Activated T-cell treated with anti-CD3 and anti-CD28 coated beads for 24 hours (primary cell): ENCODE data around the gene MAFF.
"Not testable (repeated sequence)": the region's sequence is repeated elsewhere in the genome, so short reads cannot be mapped to it uniquely, and the experiment has no call there.

Experiments
- DNase-seq: peaks from one replicate; pipeline ENCODE4 v3.0.0-alpha.2; 2020; ENCODE audit warnings: low read depth

MAFF gene

GRCh38 chr22:38226853-38227649 lies 25.3 kb downstream of the MAFF start:
- DNase-seq, result no peak

DNA sequence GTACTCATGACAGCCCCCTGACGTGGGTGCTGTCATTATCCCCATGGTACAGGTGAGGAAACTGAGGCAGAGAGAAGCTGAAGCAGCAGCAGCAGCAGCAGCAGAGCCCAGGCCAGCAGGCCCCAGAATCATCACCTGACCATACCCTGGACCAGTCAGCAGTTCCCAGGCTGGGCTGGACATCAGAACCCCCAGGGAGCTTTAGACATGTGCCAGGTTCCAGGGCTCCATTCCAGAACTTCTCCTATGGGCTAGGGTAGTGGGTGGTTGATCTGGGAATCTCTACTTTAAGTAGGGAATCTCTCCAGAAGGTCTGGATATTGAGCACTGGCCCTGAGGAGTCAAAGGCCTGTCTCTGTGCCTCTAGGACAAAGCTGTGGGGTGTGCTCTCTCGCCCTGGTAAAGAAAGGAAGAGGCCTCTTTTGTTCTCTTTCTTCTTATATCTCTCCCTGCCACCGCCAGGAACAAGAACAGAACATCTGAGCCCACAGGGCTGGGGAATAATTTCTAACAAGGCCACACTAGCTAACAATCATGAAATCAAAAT lies 26.6 kb downstream of the MAFF start:
- no peak for DNase-seq

DNA sequence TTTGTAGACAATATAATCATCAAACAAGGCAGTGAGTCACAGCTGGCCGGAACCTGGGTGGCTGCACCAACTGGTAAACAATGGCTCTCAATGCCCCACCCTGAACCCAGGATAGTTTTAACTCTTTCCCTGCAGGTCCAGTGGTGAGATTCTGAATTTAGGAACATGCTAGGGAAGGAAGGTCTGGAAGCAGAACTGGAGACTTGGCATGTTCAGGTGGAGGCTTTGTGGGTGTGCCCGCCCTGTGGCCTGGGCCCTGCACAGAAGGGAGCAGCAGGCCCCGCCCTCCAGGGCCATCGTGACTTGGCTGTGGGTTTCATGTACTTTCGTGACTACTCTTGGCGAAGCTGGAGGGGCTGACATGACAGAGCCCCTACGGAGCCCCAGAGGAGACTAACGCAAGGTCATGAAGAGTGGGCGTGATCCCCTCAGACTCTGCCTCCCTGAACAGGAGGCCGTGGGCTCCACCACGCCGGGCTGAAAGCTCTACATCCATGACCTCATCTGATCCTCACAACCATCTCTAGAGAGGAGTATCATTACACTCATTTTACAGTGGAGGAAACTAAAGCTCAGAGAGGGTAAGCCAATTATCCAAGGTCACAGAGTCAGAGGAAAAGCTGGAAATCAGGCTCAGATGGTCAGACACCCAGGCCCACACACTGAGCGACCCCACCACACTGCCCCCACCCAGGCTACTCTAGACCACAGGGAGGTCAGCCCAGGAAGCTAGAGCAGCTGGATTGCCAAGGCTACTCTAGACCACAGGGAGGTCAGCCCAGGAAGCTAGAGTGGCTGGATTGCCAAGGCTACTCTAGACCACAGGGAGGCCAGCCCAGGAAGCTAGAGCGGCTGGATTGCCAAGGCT lies 27.3 kb downstream of the MAFF start:
- no peak for DNase-seq

GRCh38 chr22:38230108-38230825 lies 28.5 kb downstream of the MAFF start:
- DNase-seq, result no peak

GRCh38 chr22:38230916-38231315 lies 29.1 kb downstream of the MAFF start:
- DNase-seq, result no peak

DNA sequence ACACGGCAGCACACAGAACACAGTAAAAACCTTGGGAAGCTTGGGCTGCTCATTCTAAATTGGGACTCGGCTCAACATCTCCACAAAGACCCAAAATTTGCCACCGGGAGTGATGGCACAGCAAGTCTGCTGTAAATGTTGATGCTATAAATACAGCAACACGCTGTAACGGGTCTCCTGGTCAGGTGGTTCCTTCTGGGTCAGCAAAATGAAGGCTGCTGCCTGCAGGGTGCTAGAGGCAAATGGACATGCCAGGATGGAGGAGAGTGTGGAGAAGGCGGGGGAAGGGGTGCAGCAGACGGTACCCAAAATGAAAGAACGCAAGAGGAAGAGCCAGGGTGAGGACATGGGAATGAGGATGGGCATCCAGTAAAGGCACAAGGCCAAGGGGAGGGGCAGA lies 30.4 kb downstream of the MAFF start:
- no peak for DNase-seq

DNA sequence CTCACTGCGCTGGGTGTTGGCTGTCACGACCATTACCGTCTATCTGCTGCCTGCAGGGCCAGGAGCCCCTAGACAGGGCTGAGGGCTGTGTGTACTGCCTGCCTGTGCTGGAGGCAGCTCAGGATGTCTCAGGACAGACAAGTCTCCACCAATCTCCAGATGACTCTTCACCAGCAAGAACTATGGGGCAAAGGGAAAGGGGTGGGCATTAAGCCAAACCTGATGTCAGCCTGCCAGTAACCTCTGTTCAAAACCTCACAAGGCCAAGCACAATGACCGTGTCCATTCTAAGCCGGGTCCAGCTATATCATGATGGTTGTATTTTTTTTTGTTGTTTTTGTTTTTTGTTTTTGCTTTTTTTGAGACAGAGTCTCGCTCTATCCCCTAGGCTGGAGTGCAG lies 31.6 kb downstream of the MAFF start:
- no peak for DNase-seq

GRCh38 chr22:38233856-38234255 lies 32.1 kb downstream of the MAFF start:
- not testable (repeated sequence) for DNase-seq

GRCh38 chr22:38235240-38235850 lies 33.6 kb downstream of the MAFF start:
- DNase-seq, result no peak

- no peak for DNase-seq
These were observed 35.0 kb downstream of the MAFF start for GRCh38 chr22:38236786-38237185.

- DNase-seq, result no peak
These were observed 36.8 kb downstream of the MAFF start for GRCh38 chr22:38238519-38239071.

DNA sequence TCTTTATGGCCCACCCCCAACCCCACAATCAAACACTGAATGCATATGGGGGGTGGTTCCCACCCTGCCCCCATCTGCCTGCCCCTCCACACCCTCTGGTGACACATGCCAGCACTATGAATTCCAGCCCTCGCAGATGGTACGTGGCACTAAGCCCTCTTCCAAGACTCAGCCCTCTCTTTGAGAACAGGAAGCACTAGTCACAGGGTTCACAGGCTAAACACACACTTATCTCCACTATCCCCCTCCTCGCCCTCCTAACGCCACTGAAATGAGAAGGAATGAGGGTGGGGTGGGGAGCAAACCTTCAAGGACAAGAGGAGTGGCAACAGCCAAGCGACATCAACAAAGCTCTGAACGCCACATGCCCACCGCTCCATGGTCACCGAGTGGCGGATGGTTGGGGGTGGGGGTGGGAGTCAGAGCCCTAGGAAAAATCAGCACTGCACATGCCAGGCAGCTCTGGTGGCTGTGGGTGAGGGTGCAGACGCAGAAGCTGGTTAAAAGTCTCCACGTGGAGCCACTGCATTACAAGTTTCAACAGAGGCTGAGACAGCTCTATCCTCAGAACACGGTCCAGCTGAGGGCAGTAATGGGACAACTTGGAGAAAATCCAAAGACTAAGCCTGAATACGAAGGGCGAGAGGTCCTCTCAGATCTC lies 37.4 kb downstream of the MAFF start:
- no peak for DNase-seq

- no peak for DNase-seq
These were observed 39.0 kb downstream of the MAFF start for GRCh38 chr22:38240734-38241252.

GRCh38 chr22:38243007-38243765 lies 41.4 kb downstream of the MAFF start:
- no peak for DNase-seq

DNA sequence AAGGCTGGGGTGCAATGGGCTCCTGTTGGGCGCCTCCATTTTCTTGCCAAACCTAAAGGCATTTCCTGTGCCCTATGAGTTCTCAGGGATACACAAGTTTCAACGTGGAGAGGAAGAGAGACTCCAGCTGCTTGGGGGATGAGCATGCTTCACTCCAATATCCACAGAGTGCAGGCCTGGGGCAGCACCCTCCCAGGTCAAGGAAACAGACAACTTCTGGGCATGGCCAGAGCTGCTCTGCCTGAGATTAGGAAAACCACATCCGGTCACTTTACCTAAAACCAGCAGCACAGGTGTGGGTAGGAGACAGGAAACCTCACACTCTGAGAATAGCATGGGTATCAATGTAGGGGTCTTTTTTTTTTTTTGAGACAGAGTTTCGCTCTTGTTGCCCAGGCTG lies 42.3 kb downstream of the MAFF start:
- no peak for DNase-seq

- no peak for DNase-seq
These were observed 44.4 kb downstream of the MAFF start for GRCh38 chr22:38246046-38246658.

DNA sequence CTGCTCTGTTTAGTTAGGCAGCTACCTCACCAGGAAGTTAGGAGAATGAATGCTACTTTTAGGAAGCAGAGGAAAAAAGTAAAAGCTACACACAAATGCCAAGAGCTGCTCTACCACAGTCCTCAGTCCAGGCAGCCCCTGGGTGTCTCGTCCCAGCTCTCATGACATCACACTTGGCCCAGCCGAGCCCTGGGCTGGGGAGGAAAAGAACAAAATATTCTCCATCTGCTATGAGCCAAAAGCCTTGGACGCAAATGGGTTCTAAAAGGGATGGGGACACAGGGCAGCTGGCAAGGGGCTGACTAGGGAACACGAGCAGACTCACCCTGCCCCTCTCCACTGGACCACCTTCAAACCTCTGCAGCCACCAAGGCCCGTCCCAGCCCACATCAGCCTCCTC lies 44.9 kb downstream of the MAFF start:
- DNase-seq, result no peak

- DNase-seq, result no peak
These were observed 45.9 kb downstream of the MAFF start for GRCh38 chr22:38247713-38248112.

DNA sequence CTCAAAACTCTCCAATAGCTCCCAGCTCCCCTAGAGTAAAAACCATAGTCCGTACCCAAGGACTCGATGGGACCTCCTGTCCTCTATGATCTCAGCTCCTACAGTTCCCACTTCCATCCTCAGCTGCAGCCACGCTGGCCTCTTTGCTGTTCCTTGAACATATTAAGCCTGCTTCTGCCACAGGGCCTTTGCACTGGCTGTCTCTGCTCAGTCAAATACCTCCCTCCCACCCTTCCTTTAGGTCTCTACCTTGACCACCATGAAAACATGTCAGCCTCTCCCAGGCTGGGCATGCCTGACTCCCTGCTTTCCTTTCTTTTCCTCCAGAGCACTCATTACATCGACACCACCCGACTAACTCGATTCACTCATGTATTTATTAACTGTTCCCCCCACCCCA lies 46.5 kb downstream of the MAFF start:
- no peak for DNase-seq

- no peak for DNase-seq
These were observed 47.5 kb downstream of the MAFF start for GRCh38 chr22:38249301-38249700.
